ENCODE results near the gene TDRD15. TPM values are rescaled to one million over a fixed set of nuclear protein-coding genes. Genes with fewer than 3 reads are reported as not detected.
"Not testable (repeated sequence)": the region's sequence is repeated elsewhere in the genome, so short reads cannot be mapped to it uniquely, and the experiment has no call there.

TDRD15 gene
- not detected for total RNA-seq

- Mint-ChIP-seq H3K4me3 (no peak within 1 kb of the TSS), H3K9me3 (no peaks in the 10 kb centered on the region), H3K27ac (no peak within 1 kb of the TSS), H3K36me3 (ENCODE audit: low read depth) (no peaks in the 10 kb centered on the region), H3K4me1 (no peaks in the 10 kb centered on the region), H3K27me3 (peaks cover 4% of the 10 kb centered on the region)
- POLR2A ChIA-PET, result no interaction called here
- DNase-seq, result no peak
- CTCF ChIA-PET, result no interaction called here
Observed at GRCh38 chr2:21123473-21124393, at the start of gene TDRD15. Gene TDRD15, plus strand, starts transcription at chr2:21123968. Its CDS starts 13,500 bp downstream, at chr2:21137468.

- Mint-ChIP-seq H3K9me3 (no peaks in the 10 kb centered on the region), H3K4me1 (no peaks in the 10 kb centered on the region), H3K36me3 (ENCODE audit: low read depth) (no peaks in the 10 kb centered on the region), H3K27ac (no peak overlapping the region), H3K4me3 (no peak overlapping the region), H3K27me3 (no peaks in the 10 kb centered on the region)
- DNase-seq, result no peak
- POLR2A ChIA-PET, result no interaction called here
- CTCF ChIA-PET, result no interaction called here
Observed at GRCh38 chr2:21078296-21078695, 45.5 kb upstream of the TDRD15 start.

GRCh38 chr2:21083482-21083881 lies 40.3 kb upstream of the TDRD15 start:
- Mint-ChIP-seq H3K27ac (no peak overlapping the region), H3K4me3 (no peak overlapping the region), H3K4me1 (no peaks in the 10 kb centered on the region), H3K27me3 (no peaks in the 10 kb centered on the region), H3K36me3 (ENCODE audit: low read depth) (no peaks in the 10 kb centered on the region), H3K9me3 (no peaks in the 10 kb centered on the region)
- no peak for DNase-seq
- POLR2A ChIA-PET, result no interaction called here
- CTCF ChIA-PET, result no interaction called here

- ChIA-PET CTCF (no interaction called here), POLR2A (no interaction called here)
- Mint-ChIP-seq H3K4me1 (no peaks in the 10 kb centered on the region), H3K4me3 (no peak overlapping the region), H3K27me3 (no peaks in the 10 kb centered on the region), H3K36me3 (ENCODE audit: low read depth) (no peaks in the 10 kb centered on the region), H3K9me3 (no peaks in the 10 kb centered on the region), H3K27ac (no peak overlapping the region)
- no peak for DNase-seq
Observed at GRCh38 chr2:21084401-21084800, 39.4 kb upstream of the TDRD15 start.

- CTCF ChIA-PET, result no interaction called here
- Mint-ChIP-seq H3K4me3 (no peak overlapping the region), H3K27me3 (no peaks in the 10 kb centered on the region), H3K9me3 (no peaks in the 10 kb centered on the region), H3K4me1 (no peaks in the 10 kb centered on the region), H3K36me3 (ENCODE audit: low read depth) (no peaks in the 10 kb centered on the region), H3K27ac (no peak overlapping the region)
- POLR2A ChIA-PET, result no interaction called here
- no peak for DNase-seq
Observed at GRCh38 chr2:21092308-21092869, 31.4 kb upstream of the TDRD15 start.

GRCh38 chr2:21095178-21095577 lies 28.6 kb upstream of the TDRD15 start:
- H3K9me3 Mint-ChIP-seq, result no peaks in the 10 kb centered on the region
- no peaks in the 10 kb centered on the region for H3K4me1 Mint-ChIP-seq

GRCh38 chr2:21095714-21096113 lies 28.1 kb upstream of the TDRD15 start:
- no peak for DNase-seq
- Mint-ChIP-seq H3K9me3 (no peaks in the 10 kb centered on the region), H3K4me3 (no peak overlapping the region), H3K27me3 (peaks cover 2% of the 10 kb centered on the region), H3K36me3 (ENCODE audit: low read depth) (no peaks in the 10 kb centered on the region), H3K27ac (no peak overlapping the region), H3K4me1 (no peaks in the 10 kb centered on the region)
- ChIA-PET CTCF (no interaction called here), POLR2A (no interaction called here)

More at GRCh38 chr2:21095178-21095577, 28.6 kb upstream of the TDRD15 start:
- POLR2A ChIA-PET, result no interaction called here
- H3K36me3 Mint-ChIP-seq (ENCODE audit: low read depth), result no peaks in the 10 kb centered on the region
- no peak overlapping the region for H3K27ac Mint-ChIP-seq
- CTCF ChIA-PET, result no interaction called here
- H3K4me3 Mint-ChIP-seq, result no peak overlapping the region
- H3K27me3 Mint-ChIP-seq, result no peaks in the 10 kb centered on the region
- no peak for DNase-seq

GRCh38 chr2:21096458-21096857 lies 27.3 kb upstream of the TDRD15 start:
- Mint-ChIP-seq H3K36me3 (ENCODE audit: low read depth) (no peaks in the 10 kb centered on the region), H3K27me3 (peaks cover 2% of the 10 kb centered on the region), H3K27ac (no peak overlapping the region), H3K4me1 (no peaks in the 10 kb centered on the region), H3K4me3 (no peak overlapping the region), H3K9me3 (no peaks in the 10 kb centered on the region)
- CTCF ChIA-PET, result no interaction called here
- DNase-seq, result no peak
- POLR2A ChIA-PET, result no interaction called here

- no peak overlapping the region for H3K4me3 Mint-ChIP-seq
- DNase-seq, result no peak
- ChIA-PET POLR2A (no interaction called here), CTCF (no interaction called here)
- H3K9me3 Mint-ChIP-seq, result no peaks in the 10 kb centered on the region
- no peaks in the 10 kb centered on the region for H3K36me3 Mint-ChIP-seq (ENCODE audit: low read depth)
- H3K27ac Mint-ChIP-seq, result no peak overlapping the region
- H3K4me1 Mint-ChIP-seq, result no peaks in the 10 kb centered on the region
- H3K27me3 Mint-ChIP-seq, result peaks cover 2% of the 10 kb centered on the region
Observed at GRCh38 chr2:21097331-21097730, 26.4 kb upstream of the TDRD15 start.

- POLR2A ChIA-PET, result no interaction called here
- CTCF ChIA-PET, result no interaction called here
- Mint-ChIP-seq H3K36me3 (ENCODE audit: low read depth) (no peaks in the 10 kb centered on the region), H3K4me3 (no peak overlapping the region), H3K9me3 (no peaks in the 10 kb centered on the region), H3K4me1 (no peaks in the 10 kb centered on the region), H3K27me3 (peaks cover 2% of the 10 kb centered on the region), H3K27ac (no peak overlapping the region)
- DNase-seq, result no peak
Observed at GRCh38 chr2:21098294-21098693, 25.5 kb upstream of the TDRD15 start.

- H3K36me3 Mint-ChIP-seq (ENCODE audit: low read depth), result no peaks in the 10 kb centered on the region
Observed at GRCh38 chr2:21099281-21099907, 24.4 kb upstream of the TDRD15 start.

GRCh38 chr2:21101514-21102155 lies 22.1 kb upstream of the TDRD15 start:
- H3K36me3 Mint-ChIP-seq (ENCODE audit: low read depth); H3K4me3 Mint-ChIP-seq; CTCF ChIA-PET; H3K4me1 Mint-ChIP-seq; H3K9me3 Mint-ChIP-seq; DNase-seq; H3K27ac Mint-ChIP-seq; H3K27me3 Mint-ChIP-seq: not testable (repeated sequence)
- POLR2A ChIA-PET, result interaction anchor here (0.7 kb wide), 1 partner anchor 10 kb away, joined by 5 read pairs; no protein-coding TSS in a partner anchor

More at GRCh38 chr2:21099281-21099907, 24.4 kb upstream of the TDRD15 start:
- Mint-ChIP-seq H3K9me3 (no peaks in the 10 kb centered on the region), H3K27ac (no peak overlapping the region), H3K27me3 (peaks cover 2% of the 10 kb centered on the region), H3K4me3 (no peak overlapping the region), H3K4me1 (no peaks in the 10 kb centered on the region)
- DNase-seq, result no peak
- CTCF ChIA-PET, result no interaction called here
- POLR2A ChIA-PET, result no interaction called here

GRCh38 chr2:21102356-21102755 lies 21.4 kb upstream of the TDRD15 start:
- peaks cover 2% of the 10 kb centered on the region for H3K27me3 Mint-ChIP-seq
- no peak overlapping the region for H3K27ac Mint-ChIP-seq
- H3K4me1 Mint-ChIP-seq, result no peaks in the 10 kb centered on the region
- no peak for DNase-seq
- no peak overlapping the region for H3K4me3 Mint-ChIP-seq
- no peaks in the 10 kb centered on the region for H3K9me3 Mint-ChIP-seq
- ChIA-PET CTCF (no interaction called here), POLR2A (no interaction called here)
- H3K36me3 Mint-ChIP-seq (ENCODE audit: low read depth), result no peaks in the 10 kb centered on the region

Measured in activated CD4-positive, alpha-beta T cell treated with anti-CD3 and anti-CD28 coated beads, Interleukin-2, amount 10 ng/mL, durations not matched to agents 7 days and 5 days (primary cell).